GM18868 (cell line): ENCODE results near the gene YIPF7.
A peak's percentile ranks its signal among the peaks of the same experiment; 100 is the strongest.

Source experiments
- ATAC-seq: cut with Tn5 transposase; IDR thresholded peaks from one replicate; pipeline ENCODE4 v1.9.1; 2021; ENCODE audit warnings: mild to moderate bottlenecking, moderate library complexity; ENCODE audit not compliant: unreplicated experiment

The YIPF7 gene

GRCh38 chr4:44651425-44651824 is at the start of gene YIPF7:
TSS of gene YIPF7 (minus strand) at chr4:44651625. CDS start at chr4:44650100, 1,525 bp downstream.
- ATAC-seq, result no peak

DNA sequence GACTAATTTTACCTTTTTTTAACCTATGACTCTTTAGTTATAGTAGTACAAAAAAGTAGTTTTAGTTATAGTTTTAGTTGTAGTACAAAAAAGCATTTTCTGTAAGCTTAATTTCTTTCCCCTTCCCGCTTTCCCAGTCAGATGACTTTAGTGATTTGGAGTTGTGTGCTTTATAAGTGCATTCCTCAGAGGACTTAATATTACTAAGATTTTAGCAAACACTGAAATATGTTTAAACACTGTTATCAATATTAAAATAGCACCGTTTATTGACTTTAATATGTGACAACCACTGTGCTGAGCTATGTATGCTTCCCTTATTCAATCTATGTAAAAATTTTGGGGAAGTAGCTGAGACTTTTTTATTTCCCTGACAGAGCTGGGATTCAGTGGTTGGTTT is 49.6 kb upstream of the YIPF7 start:
- ATAC-seq, result no peak

- no peak for ATAC-seq
Measured at GRCh38 chr4:44700427-44700826, 49.0 kb upstream of the YIPF7 start.

- ATAC-seq, result no peak
Measured at GRCh38 chr4:44684648-44685047, 33.2 kb upstream of the YIPF7 start.

DNA sequence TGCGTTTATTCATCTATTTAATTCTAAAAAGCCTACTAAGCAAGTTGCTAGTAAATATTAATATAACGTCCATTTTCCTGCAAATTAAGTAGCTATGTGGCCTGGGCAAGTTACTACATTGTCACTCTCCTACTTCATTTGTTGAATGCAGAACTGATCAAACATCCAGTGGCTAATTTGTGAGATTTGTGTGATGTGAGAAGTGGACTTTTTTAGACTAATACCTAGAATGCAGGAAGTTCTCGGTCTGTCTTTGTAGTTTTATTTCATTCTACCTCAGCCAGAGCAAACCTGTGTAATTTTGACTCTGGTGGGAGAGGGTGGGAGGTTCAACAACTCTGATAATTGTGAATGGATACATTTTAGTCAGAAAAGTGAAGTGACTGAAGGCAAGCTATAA is 27.6 kb upstream of the YIPF7 start:
- no peak for ATAC-seq

GRCh38 chr4:44678094-44679041 is 26.9 kb upstream of the YIPF7 start, which contains the start of gene GUF1:
TSS of gene GUF1 (plus strand) at chr4:44678420. CDS start at chr4:44678623, 203 bp downstream.
- ATAC-seq, result peak; percentile 95

GRCh38 chr4:44675366-44675765 is 23.9 kb upstream of the YIPF7 start:
- ATAC-seq, result no peak

DNA sequence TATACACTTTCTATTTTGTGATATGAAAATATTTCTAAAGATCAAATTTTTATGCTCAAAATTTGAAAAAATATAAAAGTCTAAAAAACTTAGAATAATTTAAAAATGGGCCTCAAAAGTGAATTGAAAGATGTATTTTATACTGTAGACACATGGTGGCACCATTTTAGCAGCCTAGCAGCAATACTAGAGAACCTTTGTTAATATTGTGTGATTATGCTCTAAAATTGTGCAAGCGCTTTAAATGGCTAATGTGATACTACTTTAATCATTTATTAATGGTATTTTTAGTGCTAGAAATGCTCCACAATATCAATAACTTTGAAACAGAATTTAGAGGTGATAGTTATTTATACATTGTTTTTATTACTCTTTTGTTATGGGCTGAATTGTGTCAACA is 23.0 kb upstream of the YIPF7 start:
- ATAC-seq, result no peak

DNA sequence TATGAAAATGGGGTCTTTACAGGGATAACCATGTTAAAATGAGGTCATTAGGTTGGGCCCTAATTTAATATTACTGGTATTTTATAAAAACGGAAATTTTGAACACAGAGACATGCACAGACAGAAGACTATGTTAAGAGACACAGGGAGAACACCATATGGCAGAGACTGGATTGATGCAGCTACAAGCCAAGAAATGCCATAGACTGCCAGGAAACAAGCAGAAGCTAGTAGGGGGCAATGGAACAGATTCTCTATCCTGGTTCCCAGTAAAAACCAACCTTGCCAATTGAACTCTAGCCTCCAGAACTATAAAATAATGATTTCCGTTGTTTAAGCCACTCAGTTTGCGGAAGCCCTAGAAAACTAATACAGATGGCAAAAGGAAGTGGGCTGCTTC is 20.2 kb upstream of the YIPF7 start:
- ATAC-seq, result no peak

DNA sequence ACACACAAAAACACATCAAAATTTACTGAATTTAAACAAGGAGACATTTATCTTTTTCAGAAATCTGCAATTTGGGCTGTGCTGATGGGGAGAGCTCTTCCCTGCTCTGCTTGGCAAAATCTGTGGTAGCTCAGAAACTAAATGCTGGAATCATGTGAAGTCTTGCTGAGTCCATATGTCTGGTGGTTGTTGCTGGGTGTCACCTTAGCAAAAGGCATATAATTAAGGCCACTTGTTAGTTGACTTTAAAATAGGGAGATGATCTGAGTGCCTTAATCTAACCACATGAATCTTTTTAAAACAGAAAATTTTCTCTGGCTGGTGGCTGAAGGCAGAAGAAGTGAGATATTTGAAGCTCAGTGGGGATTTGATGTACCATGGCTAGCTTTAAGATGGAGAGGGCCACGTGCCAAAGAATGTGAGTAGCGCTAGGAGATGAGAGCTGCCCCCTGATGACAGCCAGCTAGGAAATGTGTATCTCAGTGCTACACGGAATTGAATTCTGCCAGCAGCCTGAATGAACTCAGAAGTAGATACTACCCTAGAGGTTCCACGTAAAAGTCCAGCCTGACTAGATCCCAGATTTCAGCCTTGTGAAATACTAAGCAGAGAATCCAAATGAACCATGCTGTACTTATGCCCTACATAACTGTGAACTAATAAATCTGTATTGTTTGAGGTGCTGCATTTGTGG is 19.2 kb upstream of the YIPF7 start:
- no peak for ATAC-seq

DNA sequence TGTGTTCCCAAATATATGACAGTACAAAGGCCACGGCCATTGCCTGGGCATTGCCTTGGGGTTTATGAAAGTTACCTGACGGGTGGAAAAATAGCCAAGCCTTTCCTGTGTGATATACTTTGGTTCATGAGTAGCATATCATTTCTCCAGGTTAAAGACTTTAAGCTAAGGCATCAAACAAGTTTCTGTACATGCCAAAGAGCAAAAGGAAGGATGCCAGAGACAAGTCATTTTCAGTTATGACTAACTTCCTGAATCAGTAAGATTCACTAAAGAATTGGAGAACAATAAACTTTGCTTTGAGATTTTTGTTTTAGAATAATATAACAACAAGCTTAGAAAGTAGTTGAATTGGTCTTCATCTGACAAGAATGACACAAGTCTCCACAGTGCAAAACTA is 17.1 kb upstream of the YIPF7 start:
- ATAC-seq, result no peak

DNA sequence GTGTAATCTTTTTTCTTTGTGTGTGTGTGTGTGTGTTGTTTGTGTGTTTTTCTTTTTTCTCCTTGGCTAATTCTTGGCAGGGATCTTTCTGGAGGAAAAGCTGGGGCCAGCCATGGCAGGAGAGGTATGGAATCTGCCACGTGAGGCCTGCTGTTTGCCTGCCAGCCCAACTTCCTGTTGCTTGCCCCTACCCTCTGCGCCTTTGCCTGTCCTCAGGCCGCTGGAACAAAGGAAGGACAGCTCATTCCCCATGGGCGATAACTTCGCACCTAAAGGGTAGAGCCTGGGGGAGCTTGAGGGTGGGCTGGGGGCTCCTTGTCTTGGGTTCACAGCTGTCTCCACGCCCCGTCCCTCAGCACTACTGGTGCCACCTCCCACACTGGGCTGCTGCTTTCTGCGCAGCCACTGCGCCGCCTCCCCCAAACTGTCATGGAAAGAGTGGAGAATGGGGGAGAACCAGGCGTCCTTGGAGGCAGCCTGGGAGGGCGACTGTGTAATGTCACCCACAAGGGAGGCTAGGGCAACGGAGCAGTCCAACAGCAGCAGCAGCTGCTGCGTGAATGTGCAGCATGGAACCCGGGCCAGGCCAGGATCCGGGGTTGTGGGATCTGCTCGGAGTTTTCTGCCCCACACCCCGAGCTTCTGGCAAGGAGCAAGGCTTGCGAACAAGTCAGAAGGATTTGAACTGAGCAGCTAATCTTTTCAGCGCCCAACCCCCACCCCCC is 12.3 kb upstream of the YIPF7 start:
- ATAC-seq, result no peak

DNA sequence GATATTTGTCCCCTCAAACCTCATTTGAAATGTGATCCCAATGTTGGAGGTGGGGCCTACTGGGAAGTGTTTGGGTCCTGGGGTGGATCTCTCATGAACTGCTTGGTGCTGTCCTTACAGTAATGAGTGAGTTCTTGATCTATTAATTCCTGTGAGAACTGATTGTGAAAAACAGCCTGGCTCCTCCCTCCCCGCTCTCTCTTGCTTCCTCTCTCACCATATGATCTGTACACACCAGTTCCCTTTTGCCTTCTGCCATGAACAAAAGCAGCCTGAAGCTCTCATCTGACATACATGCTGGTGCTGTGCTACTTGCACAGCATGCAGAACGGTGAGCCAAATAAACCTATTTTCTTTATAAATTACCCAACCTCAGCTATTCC is 11.2 kb upstream of the YIPF7 start:
- peak; percentile 74 for ATAC-seq

GRCh38 chr4:44661940-44662622 is 10.7 kb upstream of the YIPF7 start:
- peak; percentile 15 for ATAC-seq

GRCh38 chr4:44660396-44660795 is 9.0 kb upstream of the YIPF7 start:
- no peak for ATAC-seq

DNA sequence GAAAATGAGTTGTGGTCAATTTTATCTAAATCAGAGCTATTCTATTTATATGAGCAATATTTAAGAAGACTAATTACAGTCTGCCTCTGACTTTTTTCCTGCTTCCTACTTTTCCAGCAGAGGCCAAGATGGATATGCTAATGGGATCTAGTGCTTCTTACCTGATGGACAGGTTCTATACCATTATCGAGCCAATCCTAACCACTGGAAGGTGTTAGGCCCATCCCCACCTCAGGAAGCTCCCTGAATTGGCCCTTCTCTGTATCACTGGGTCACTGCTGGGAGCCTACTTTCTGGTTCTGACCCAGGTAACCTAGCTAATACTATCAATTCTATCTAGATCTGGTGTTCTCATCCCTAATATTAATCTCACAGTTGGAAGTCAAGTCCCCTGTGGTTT is 577 bp upstream of the YIPF7 start:
- ATAC-seq, result no peak

GRCh38 chr4:44646151-44646550 is 5.3 kb downstream of the YIPF7 start:
- ATAC-seq, result no peak

DNA sequence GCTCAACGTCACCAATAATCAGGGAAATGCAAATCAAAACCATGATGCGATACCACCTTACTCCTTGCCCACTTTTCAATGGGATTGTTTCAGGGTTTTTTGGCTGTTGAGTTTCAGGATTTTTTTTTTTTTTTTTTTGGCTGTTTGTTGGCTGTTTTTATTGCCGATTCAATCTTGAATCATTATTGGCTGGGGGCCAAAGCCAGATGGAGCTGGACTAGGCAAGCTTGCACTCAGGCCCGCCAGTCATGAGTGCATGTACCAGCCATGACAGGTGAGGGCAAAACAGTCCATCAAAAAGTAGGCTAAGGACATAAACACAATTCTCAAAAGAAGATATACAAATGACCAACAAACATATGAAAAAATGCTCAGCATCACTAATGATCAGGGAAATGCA is 13.3 kb downstream of the YIPF7 start:
- ATAC-seq, result no peak

DNA sequence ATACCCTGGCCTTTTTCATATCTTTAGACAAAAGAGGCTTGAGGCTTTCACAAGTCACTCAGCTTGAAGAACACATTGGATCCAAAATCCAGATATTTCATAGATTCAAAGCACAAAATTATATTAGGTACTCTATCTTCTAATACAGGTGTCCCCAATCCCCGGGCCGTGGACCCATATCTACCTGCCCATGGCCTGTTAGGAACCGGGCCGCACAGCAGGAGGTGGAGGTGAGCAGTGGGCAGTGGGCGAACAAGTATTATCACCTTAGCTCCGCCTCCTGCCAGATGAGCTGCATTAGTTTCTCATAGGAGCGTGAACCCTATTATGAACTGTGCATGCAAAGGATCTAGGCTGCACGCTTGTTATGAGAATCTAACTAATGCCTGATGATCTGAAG is 18.7 kb downstream of the YIPF7 start:
- ATAC-seq, result no peak

- no peak for ATAC-seq
Measured at GRCh38 chr4:44632089-44632488, 19.3 kb downstream of the YIPF7 start.
